HG02970 (cell line): Measurements from ENCODE around the gene CLDN10.
"Not testable (repeated sequence)": the region's sequence is repeated elsewhere in the genome, so short reads cannot be mapped to it uniquely, and the experiment has no call there.

Source experiments
- ATAC-seq: cut with Tn5 transposase; IDR thresholded peaks from one replicate; pipeline ENCODE4 v1.9.1; 2021; ENCODE audit warnings: mild to moderate bottlenecking, moderate library complexity, moderate number of reproducible peaks; ENCODE audit not compliant: unreplicated experiment, low FRiP score

Gene CLDN10

GRCh38 chr13:95540888-95541287 lies 11.6 kb upstream of the CLDN10 start:
- ATAC-seq = no peak

GRCh38 chr13:95541308-95541707 lies 11.2 kb upstream of the CLDN10 start:
- no peak for ATAC-seq

GRCh38 chr13:95541911-95542474 lies 10.5 kb upstream of the CLDN10 start:
- no peak for ATAC-seq

- ATAC-seq = no peak
Observed at GRCh38 chr13:95544293-95544692, 8.2 kb upstream of the CLDN10 start.

- ATAC-seq = no peak
Observed at GRCh38 chr13:95546919-95547318, 5.6 kb upstream of the CLDN10 start.

GRCh38 chr13:95547531-95548167 lies 4.9 kb upstream of the CLDN10 start:
- no peak for ATAC-seq

GRCh38 chr13:95552208-95552538 lies 347 bp upstream of the CLDN10 start:
- no peak for ATAC-seq

GRCh38 chr13:95553581-95554385 lies 1.3 kb downstream of the CLDN10 start:
- no peak for ATAC-seq

GRCh38 chr13:95557013-95557412 lies 4.5 kb downstream of the CLDN10 start:
- ATAC-seq = no peak

- no peak for ATAC-seq
Observed at GRCh38 chr13:95559100-95559499, 6.6 kb downstream of the CLDN10 start.

- ATAC-seq = no peak
Observed at GRCh38 chr13:95560387-95560786, 7.9 kb downstream of the CLDN10 start.

GRCh38 chr13:95564091-95564490 lies 11.6 kb downstream of the CLDN10 start:
- ATAC-seq = no peak

- no peak for ATAC-seq
Observed at GRCh38 chr13:95564733-95565291, 12.3 kb downstream of the CLDN10 start.

GRCh38 chr13:95565758-95566157 lies 13.2 kb downstream of the CLDN10 start:
- not testable (repeated sequence) for ATAC-seq

GRCh38 chr13:95568131-95568530 lies 15.6 kb downstream of the CLDN10 start:
- ATAC-seq = no peak

- no peak for ATAC-seq
Observed at GRCh38 chr13:95570016-95570415, 17.5 kb downstream of the CLDN10 start.

- no peak for ATAC-seq
Observed at GRCh38 chr13:95571941-95572340, 19.4 kb downstream of the CLDN10 start.

- ATAC-seq = no peak
Observed at GRCh38 chr13:95573221-95573620, 20.7 kb downstream of the CLDN10 start.

GRCh38 chr13:95579303-95579702 lies 26.8 kb downstream of the CLDN10 start:
- ATAC-seq = no peak

GRCh38 chr13:95585867-95586266 lies 33.3 kb downstream of the CLDN10 start:
- no peak for ATAC-seq

- no peak for ATAC-seq
Observed at GRCh38 chr13:95588134-95588533, 35.6 kb downstream of the CLDN10 start.

GRCh38 chr13:95588721-95589120 lies 36.2 kb downstream of the CLDN10 start:
- no peak for ATAC-seq
